Caki2 (cell line): ENCODE measurements around the gene COPG1. TPM values are rescaled to one million over a fixed set of nuclear protein-coding genes. Genes with fewer than 3 reads are reported as not detected.

Experiments
- DNase-seq: peaks from one replicate; pipeline ENCODE4 v3.0.0-alpha.2; 2015; ENCODE audit warnings: low read depth
- in situ Hi-C: cut with HindIII; loops from 2 replicates; pipeline ENCODE4 v1.10.0; 2016; ENCODE audit warnings: low sequenced_read_pairs, low pct_unique_long_range_greater_than_20kb, mixed read lengths
- total RNA-seq: library from RNA; depleted of rRNA; stranded (reverse); fragments of >200 nt; shearing (Covaris generic); gene quantifications from 2 replicates; pipeline ENCODE4 v1.2.3, GENCODE V29; 2014; ENCODE audit warnings: low replicate concordance

The COPG1 gene
- total RNA-seq, 1 experiment from 2014 or later = 114 TPM

GRCh38 chr3:129305592-129306091 is 56.2 kb downstream of the COPG1 start:
- in situ Hi-C loops = no loop called here
- DNase-seq = no peak

- in situ Hi-C loops = no loop called here
- no peak for DNase-seq
These were observed 59.2 kb downstream of the COPG1 start for GRCh38 chr3:129308636-129309035.

- in situ Hi-C loops = no loop called here
- no peak for DNase-seq
These were observed 61.0 kb downstream of the COPG1 start for GRCh38 chr3:129310111-129311011.

- no peak for DNase-seq
- in situ Hi-C loops = no loop called here
These were observed 61.9 kb downstream of the COPG1 start for GRCh38 chr3:129311054-129311902.

- in situ Hi-C loops = no loop called here
- no peak for DNase-seq
These were observed 62.7 kb downstream of the COPG1 start for GRCh38 chr3:129312021-129312639.

- in situ Hi-C loops = no loop called here
- no peak for DNase-seq
These were observed 63.4 kb downstream of the COPG1 start for GRCh38 chr3:129312671-129313414.

GRCh38 chr3:129313415-129313664 is 63.9 kb downstream of the COPG1 start:
- DNase-seq = no peak
- in situ Hi-C loops = no loop called here

- DNase-seq = no peak
- in situ Hi-C loops = no loop called here
These were observed 64.4 kb downstream of the COPG1 start for GRCh38 chr3:129313665-129314385.

GRCh38 chr3:129314386-129315222 is 65.2 kb downstream of the COPG1 start:
- in situ Hi-C loops = no loop called here
- peak; percentile 89 for DNase-seq

GRCh38 chr3:129315223-129315997 is 66.0 kb downstream of the COPG1 start:
- peak; percentile 33 for DNase-seq
- in situ Hi-C loops = no loop called here

- DNase-seq = no peak
- in situ Hi-C loops = no loop called here
These were observed 66.5 kb downstream of the COPG1 start for GRCh38 chr3:129315998-129316247.

- in situ Hi-C loops = no loop called here
These were observed 67.0 kb downstream of the COPG1 start for GRCh38 chr3:129316248-129317013.

GRCh38 chr3:129317014-129317771 is 67.8 kb downstream of the COPG1 start:
- DNase-seq = no peak
- in situ Hi-C loops = no loop called here

More at GRCh38 chr3:129316248-129317013, 67.0 kb downstream of the COPG1 start:
- DNase-seq = peak; percentile 73

- DNase-seq = no peak
- in situ Hi-C loops = no loop called here
These were observed 68.4 kb downstream of the COPG1 start for GRCh38 chr3:129317848-129318247.

GRCh38 chr3:129318921-129319320 is 69.5 kb downstream of the COPG1 start:
- no peak for DNase-seq
- in situ Hi-C loops = no loop called here
